ENCODE data around the gene EDNRA. TPM values are rescaled to one million over a fixed set of nuclear protein-coding genes. Genes with fewer than 3 reads are reported as not detected.

EDNRA gene
- total and polyA plus RNA-seq, 2 of the 8 experiments (the other 6 are each of a cell fraction or from before 2014, with no cell fraction given) = 1.7 to 3.3 TPM

DNA sequence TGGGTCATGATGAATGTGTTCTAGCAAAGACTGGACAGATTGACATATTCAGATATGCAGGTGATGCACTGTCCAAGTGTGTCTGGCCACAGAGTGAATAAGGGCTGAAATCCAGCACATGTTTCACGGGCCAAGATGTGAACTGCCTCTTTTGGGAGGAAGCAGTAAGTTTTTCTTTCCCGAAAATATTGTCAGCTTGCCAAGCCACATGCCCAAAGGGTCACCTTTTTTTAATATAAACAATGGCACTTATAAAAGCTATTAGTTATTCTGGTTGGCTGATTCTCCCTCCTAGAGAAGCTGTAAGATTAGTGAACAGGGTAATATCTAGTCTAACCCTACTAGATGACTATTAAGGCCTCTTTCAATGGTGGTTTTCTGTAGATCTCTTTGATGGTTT lies 1.5 kb upstream of the EDNRA start:
- no peak overlapping the region for H3K4ac ChIP-seq (replicated peaks; ENCODE audit: insufficient read length, low read depth, low read length)
- no peak overlapping the region for H2AK5ac ChIP-seq (ENCODE audit: low read depth, low read length)
- H2BK20ac ChIP-seq (ENCODE audit: low read length) = no peak overlapping the region
- H3K36me3 ChIP-seq (ENCODE audit: control insufficient read depth in 2 of 4, insufficient read depth in 4 of 4, low read length in 3 of 4) = no peaks in the 10 kb centered on the region
- H3K79me2 ChIP-seq (ENCODE audit: control insufficient read depth in 1 of 2, insufficient read depth in 2 of 2, low read length in 2 of 2) = no peaks in the 10 kb centered on the region
- CTCF ChIA-PET (ENCODE audit: partially characterized antibody) = interaction anchor here (0.6 to 2.4 kb wide), 4 partner anchors 36 to 406 kb away, joined by 3 to 7 read pairs (median 4); no protein-coding TSS in a partner anchor
- no peak for TF ChIP-seq NANOG (IDR thresholded peaks at IDR 0.05; ENCODE audit: insufficient read depth, low read depth, low read length, poor library complexity, severe bottlenecking)
- no peak for TF ChIP-seq SIRT6 (IDR thresholded peaks at IDR 0.05; ENCODE audit: low read length)
- no peak for TF ChIP-seq BRCA1 (IDR thresholded peaks at IDR 0.05; ENCODE audit: low read depth, low read length)
- no peak for TF ChIP-seq TAF1 (IDR thresholded peaks at IDR 0.05; ENCODE audit: low read depth, low read length)
- no peak for TF ChIP-seq RBBP5 (IDR thresholded peaks at IDR 0.05; ENCODE audit: borderline replicate concordance, low read depth, low read length)
- no peak for TF ChIP-seq CTBP2 (IDR thresholded peaks at IDR 0.05; ENCODE audit: borderline replicate concordance, insufficient read depth, insufficient read length, low read length)
- no peak for DNase-seq (ENCODE audit: low read depth in 1 of 2, low spot score in 2 of 2)
- no peaks in the 10 kb centered on the region for H3K79me1 ChIP-seq (ENCODE audit: low read depth, low read length)
- H3K9me3 ChIP-seq (ENCODE audit: insufficient read depth in 2 of 2, low read depth in 1 of 2, low read length in 1 of 2) = 0 out of 4 replicates have a peak, but pooled peaks cover 0 to 2% of the 10 kb centered on the region in 2 experiments
- no peak overlapping the region for H2BK5ac ChIP-seq (ENCODE audit: low read depth, low read length)
- H3K56ac ChIP-seq (replicated peaks; ENCODE audit: insufficient read length, low read depth, low read length) = no peak overlapping the region
- POLR2A ChIA-PET (ENCODE audit: partially characterized antibody) = interaction anchor here (1.3 kb wide), 1 partner anchor 10 kb away, joined by 3 read pairs; no protein-coding TSS in a partner anchor
- H3K27me3 ChIP-seq (replicated peaks in 1 of 4; ENCODE audit: control insufficient read depth in 3 of 4, extremely low read depth in 1 of 4, insufficient read depth in 3 of 4, low read length in 3 of 4) = peaks cover 4 to 21% (median 17%) of the 10 kb centered on the region in 4 experiments
- no peak overlapping the region for H3K9ac ChIP-seq (replicated peaks in 1 of 4; ENCODE audit: extremely low read depth in 1 of 4, low read depth in 3 of 4, low read length in 3 of 4)
- WGBS, 2 experiments (ENCODE audit: extremely low coverage in 1 of 2, insufficient coverage in 1 of 2, insufficient read length in 1 of 2, insufficient replicate concordance in 2 of 2, low coverage in 1 of 2, low lambda C conversion rate in 2 of 2, missing lambda C conversion rate in 1 of 2) = 92% methylated on average over 2 of the region's 2 CpGs; no CpG with 5 or more reads in 1 of the 2 experiments
- H2AFZ ChIP-seq (ENCODE audit: low read length) = no peak overlapping the region
- no peak overlapping the region for H2BK120ac ChIP-seq (replicated peaks; ENCODE audit: low read depth, low read length)
- H3K23ac ChIP-seq (ENCODE audit: insufficient read length) = no peak overlapping the region
- H3K27ac ChIP-seq (ENCODE audit: low read depth, low read length) = no peak overlapping the region
- FAIRE-seq = no peak
- H3K14ac ChIP-seq (ENCODE audit: insufficient read length) = no peak overlapping the region
- H2BK12ac ChIP-seq (ENCODE audit: low read depth, low read length) = no peak overlapping the region
- H4K91ac ChIP-seq (replicated peaks; ENCODE audit: insufficient read length, low read length) = no peak overlapping the region
- no peak overlapping the region for H3K4me3 ChIP-seq (ENCODE audit: extremely low read depth in 1 of 4, insufficient read depth in 2 of 4, low read depth in 3 of 4, low read length in 4 of 4)
- H3K18ac ChIP-seq (ENCODE audit: extremely low read depth, low read length) = no peak overlapping the region
- no peak overlapping the region for H4K5ac ChIP-seq (ENCODE audit: insufficient read length, low read depth, low read length)
- H4K20me1 ChIP-seq (replicated peaks in 1 of 2; ENCODE audit: control insufficient read depth in 1 of 2, insufficient read depth in 2 of 2, low read length in 2 of 2) = no peaks in the 10 kb centered on the region
- H3K4me1 ChIP-seq (replicated peaks in 1 of 4; ENCODE audit: control insufficient read depth in 3 of 4, insufficient read depth in 4 of 4, low read length in 3 of 4) = no peaks in the 10 kb centered on the region; a peak in 1 of 7 replicates
- no peak overlapping the region for H3K4me2 ChIP-seq (ENCODE audit: insufficient read depth in 1 of 2, low read depth in 2 of 2, low read length in 2 of 2)
- no peak overlapping the region for H2BK15ac ChIP-seq (ENCODE audit: low read length)
- H4K8ac ChIP-seq (ENCODE audit: extremely low read depth, insufficient read depth, low read length) = no peak overlapping the region
- H3K23me2 ChIP-seq (ENCODE audit: low read depth, low read length) = peaks cover 5% of the 10 kb centered on the region; the same call in 1 of the 2 replicates

Data from H1 (cell line).